Keratinocyte (primary cell): ENCODE data around the gene SYTL2. TPM values are rescaled to one million over a fixed set of nuclear protein-coding genes. Genes with fewer than 3 reads are reported as not detected.

Source experiments
- DNase-seq: peaks from one replicate; pipeline ENCODE4 v3.0.0-alpha.2; 2011; ENCODE audit warnings: low read depth, missing footprints, low spot score
- FAIRE-seq: peaks from 2 replicates; lab custom pipeline; 2011; peaks lifted over from hg19 to GRCh38; lab: Jason Lieb, UNC
- H2AFZ ChIP-seq: 2 replicates; pipeline ENCODE4 v1.6.0; 2012; ENCODE audit warnings: low read length, control low read depth, inconsistent platforms; ENCODE audit not compliant: control insufficient read depth
- H3K27ac ChIP-seq: 2 replicates; pipeline ENCODE4 v1.5.1; 2011; ENCODE audit warnings: low read length; ENCODE audit not compliant: control insufficient read depth, insufficient read depth
- H3K27me3 ChIP-seq: 3 replicates; pipeline ENCODE4 v1.6.0; 2011; ENCODE audit warnings: low read length; ENCODE audit not compliant: control insufficient read depth, insufficient read depth; ENCODE audit errors: extremely low read depth
- H3K36me3 ChIP-seq, 2 experiments: 2 replicates in 1 of 2; 3 replicates in 1 of 2; pipeline ENCODE4 v1.5.1; 2011; ENCODE audit warnings: low read length in 2 of 2, mild to moderate bottlenecking in 1 of 2; ENCODE audit not compliant: control insufficient read depth in 2 of 2, insufficient read depth in 2 of 2; ENCODE audit errors: extremely low read depth in 1 of 2
- H3K4me1 ChIP-seq: 3 replicates; pipeline ENCODE4 v1.5.1; 2011; ENCODE audit warnings: low read length; ENCODE audit not compliant: control insufficient read depth, insufficient read depth; ENCODE audit errors: extremely low read depth
- H3K4me2 ChIP-seq: 3 replicates; pipeline ENCODE4 v1.6.0; 2011; ENCODE audit warnings: low read depth, low read length; ENCODE audit not compliant: control insufficient read depth, insufficient read depth; ENCODE audit errors: extremely low read depth
- H3K4me3 ChIP-seq, 3 experiments: fragments of 200-600 bp in 1 of 3; sonication (generic) in 1 of 3; 2 replicates in 2 of 3; 3 replicates in 1 of 3; pipeline ENCODE4 v1.5.1; 2011 to 2016; ENCODE audit warnings: low read length in 3 of 3, mild to moderate bottlenecking in 3 of 3, control low read depth in 2 of 3, inconsistent platforms in 1 of 3, low read depth in 1 of 3, mixed read lengths in 1 of 3, mixed run types in 1 of 3, moderate library complexity in 1 of 3; ENCODE audit not compliant: control insufficient read depth in 2 of 3, insufficient read depth in 2 of 3; ENCODE audit errors: extremely low read depth in 1 of 3
- H3K79me2 ChIP-seq: 2 replicates; pipeline ENCODE4 v1.6.0; 2012; ENCODE audit warnings: low read length; ENCODE audit not compliant: control insufficient read depth, insufficient read depth
- H3K9ac ChIP-seq: 3 replicates; pipeline ENCODE4 v1.6.0; 2011; ENCODE audit warnings: low read length; ENCODE audit not compliant: control insufficient read depth, insufficient read depth; ENCODE audit errors: extremely low read depth
- H3K9me1 ChIP-seq: 3 replicates; pipeline ENCODE4 v1.6.0; 2011; ENCODE audit warnings: low read length; ENCODE audit not compliant: control insufficient read depth, insufficient read depth; ENCODE audit errors: extremely low read depth
- H3K9me3 ChIP-seq: 2 replicates; pipeline ENCODE4 v1.5.1; 2012; ENCODE audit warnings: low read depth, low read length; ENCODE audit not compliant: control insufficient read depth
- H4K20me1 ChIP-seq: 3 replicates; pipeline ENCODE4 v1.6.0; 2011; ENCODE audit warnings: low read length; ENCODE audit not compliant: control insufficient read depth, insufficient read depth; ENCODE audit errors: extremely low read depth
- EZH2 ChIP-seq: IDR thresholded peaks from one replicate; pipeline ENCODE4 v1.6.1; 2012; ENCODE audit warnings: inconsistent platforms, mild to moderate bottlenecking, low read length, moderate library complexity
- dilution Hi-C: fragments of 300-500 bp; cut with MboI; formaldehyde crosslinking; loops from one replicate; pipeline ENCODE4 v1.7.0; 2020; ENCODE audit warnings: low sequenced_read_pairs; ENCODE audit not compliant: extremely low pct_ligation_motif_present
- polyA plus RNA-seq, 5 experiments: library from polyadenylated mRNA; depleted of rRNA in 3 of 5; stranded (reverse) in 3 of 5; stranded (forward) in 1 of 5; unstranded in 1 of 5; fragments of >200 nt; gene quantifications; 1 replicate in 1 of 5; 2 replicates in 3 of 5; 3 replicates in 1 of 5; pipeline versions ENCODE4 v1.2.1 to v1.2.3, GENCODE V29; 2011 to 2012; ENCODE audit warnings: missing spikeins in 2 of 5, low read depth in 1 of 5, low replicate concordance in 1 of 5
- TF ChIP-seq, protein P1 (sequence below), 3 experiments: IDR thresholded peaks in 1 of 3; conservative IDR thresholded peaks in 1 of 3; optimal IDR thresholded peaks in 1 of 3; 2 replicates in 2 of 3; 3 replicates in 1 of 3; pipeline versions ENCODE3 to v1.5.1; 2011; ENCODE audit warnings: low read length in 3 of 3, mild to moderate bottlenecking in 3 of 3, moderate library complexity in 2 of 3, control low read depth in 1 of 3, inconsistent platforms in 1 of 3; ENCODE audit not compliant: insufficient read depth in 2 of 3; ENCODE audit errors: extremely low read depth in 1 of 3

Gene SYTL2
- polyA plus RNA-seq, 1 donor (not counting 4 experiments of a cell fraction or from before 2014, with no cell fraction given), result 3.1 TPM

DNA sequence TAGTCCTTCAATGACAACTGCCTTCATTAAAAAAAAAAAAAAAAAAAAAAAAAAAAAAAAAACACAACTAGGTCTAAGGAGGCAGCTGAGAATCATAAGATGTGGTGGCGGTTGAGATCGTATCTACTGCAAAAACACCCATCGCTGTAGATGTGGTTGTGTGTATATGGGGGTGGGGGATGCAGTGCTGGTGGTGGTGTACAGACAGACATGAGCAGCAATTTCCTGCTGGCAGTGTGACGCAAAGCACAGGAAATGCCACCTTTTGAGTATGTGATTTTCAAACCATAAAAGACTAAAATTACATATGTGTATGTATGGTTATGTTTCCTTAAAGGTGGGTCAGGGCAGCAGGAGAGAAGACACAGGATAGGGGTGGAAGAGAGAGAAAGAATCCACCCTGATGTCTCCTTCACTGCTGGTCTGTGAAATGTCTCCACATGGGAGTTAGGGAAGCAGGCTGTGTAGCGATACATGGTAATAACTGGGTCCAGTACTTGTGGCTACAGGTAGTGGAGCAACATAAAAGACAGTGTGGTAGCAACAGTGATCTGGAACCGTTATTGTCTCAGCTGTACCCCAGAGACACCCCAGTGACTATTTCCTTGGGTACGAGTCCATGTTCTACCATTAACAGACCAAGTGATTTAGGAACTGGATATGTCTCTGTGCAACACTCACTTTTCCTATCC, 57.9 kb downstream of the SYTL2 start:
- Histone ChIP-seq H2AFZ (no peak overlapping the region), H3K9me3 (no peaks in the 10 kb centered on the region), H3K27ac (no peak overlapping the region), H3K4me3 (no peak overlapping the region), H3K9me1 (no peaks in the 10 kb centered on the region), H3K36me3 (no peaks in the 10 kb centered on the region), H3K79me2 (no peaks in the 10 kb centered on the region), H3K4me2 (no peak overlapping the region), H3K4me1 (no peaks in the 10 kb centered on the region), H3K9ac (no peak overlapping the region), H4K20me1 (no peaks in the 10 kb centered on the region), H3K27me3 (no peaks in the 10 kb centered on the region)
- DNase-seq (no peak), FAIRE-seq (no peak)
- dilution Hi-C loops, result no loop called here
- TF ChIP-seq, protein P1, sequence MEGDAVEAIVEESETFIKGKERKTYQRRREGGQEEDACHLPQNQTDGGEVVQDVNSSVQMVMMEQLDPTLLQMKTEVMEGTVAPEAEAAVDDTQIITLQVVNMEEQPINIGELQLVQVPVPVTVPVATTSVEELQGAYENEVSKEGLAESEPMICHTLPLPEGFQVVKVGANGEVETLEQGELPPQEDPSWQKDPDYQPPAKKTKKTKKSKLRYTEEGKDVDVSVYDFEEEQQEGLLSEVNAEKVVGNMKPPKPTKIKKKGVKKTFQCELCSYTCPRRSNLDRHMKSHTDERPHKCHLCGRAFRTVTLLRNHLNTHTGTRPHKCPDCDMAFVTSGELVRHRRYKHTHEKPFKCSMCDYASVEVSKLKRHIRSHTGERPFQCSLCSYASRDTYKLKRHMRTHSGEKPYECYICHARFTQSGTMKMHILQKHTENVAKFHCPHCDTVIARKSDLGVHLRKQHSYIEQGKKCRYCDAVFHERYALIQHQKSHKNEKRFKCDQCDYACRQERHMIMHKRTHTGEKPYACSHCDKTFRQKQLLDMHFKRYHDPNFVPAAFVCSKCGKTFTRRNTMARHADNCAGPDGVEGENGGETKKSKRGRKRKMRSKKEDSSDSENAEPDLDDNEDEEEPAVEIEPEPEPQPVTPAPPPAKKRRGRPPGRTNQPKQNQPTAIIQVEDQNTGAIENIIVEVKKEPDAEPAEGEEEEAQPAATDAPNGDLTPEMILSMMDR (optimal IDR thresholded peaks at IDR 0.05 in 1 of 3, IDR thresholded peaks at IDR 0.05 in 1 of 3, conservative IDR thresholded peaks at IDR 0.05 in 1 of 3; ENCODE audit: extremely low read depth in 1 of 3, insufficient read depth in 2 of 3, low read length in 3 of 3), result no peak
- TF ChIP-seq EZH2, result no peak

DNA sequence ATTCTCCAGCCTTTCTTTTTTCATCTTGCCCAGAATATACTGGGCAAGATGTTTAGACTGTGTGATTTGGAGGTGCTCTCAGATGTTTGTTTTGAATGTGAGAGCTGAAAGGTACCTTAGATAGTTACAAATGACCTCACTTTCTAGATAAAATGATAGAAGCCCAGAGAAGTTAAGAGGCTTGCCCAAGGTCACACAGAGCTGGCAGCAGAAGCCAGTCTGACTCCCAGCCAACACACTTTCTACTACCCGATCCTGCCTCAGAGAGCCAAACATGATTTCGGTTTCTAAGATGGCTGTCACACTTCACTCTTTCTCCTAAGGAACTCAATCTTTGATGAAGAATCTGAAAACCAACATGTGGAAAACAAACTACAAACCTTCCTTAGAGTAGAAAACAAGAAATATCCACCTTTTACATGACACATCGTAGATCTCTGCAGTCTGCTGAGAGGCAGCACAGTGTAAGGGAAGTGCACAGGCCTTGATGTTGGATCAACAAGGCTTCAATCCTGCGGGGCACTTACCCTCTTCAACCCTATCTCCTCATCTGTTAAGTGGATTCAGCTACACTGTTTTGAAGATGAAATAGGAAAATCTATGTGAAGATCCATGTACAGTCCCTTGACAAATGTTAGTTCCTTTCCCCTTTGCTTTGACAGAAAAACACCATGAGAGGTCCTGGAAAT, 58.6 kb downstream of the SYTL2 start:
- Histone ChIP-seq H3K79me2 (no peaks in the 10 kb centered on the region), H3K9me1 (no peaks in the 10 kb centered on the region), H3K4me1 (no peaks in the 10 kb centered on the region), H3K36me3 (no peaks in the 10 kb centered on the region), H2AFZ (no peak overlapping the region), H3K27ac (no peak overlapping the region), H3K4me2 (no peak overlapping the region), H3K9ac (no peak overlapping the region), H3K27me3 (no peaks in the 10 kb centered on the region), H3K9me3 (no peaks in the 10 kb centered on the region), H3K4me3 (no peak overlapping the region), H4K20me1 (no peaks in the 10 kb centered on the region)
- no peak for TF ChIP-seq EZH2
- TF ChIP-seq, protein P1 (optimal IDR thresholded peaks at IDR 0.05 in 1 of 3, IDR thresholded peaks at IDR 0.05 in 1 of 3, conservative IDR thresholded peaks at IDR 0.05 in 1 of 3; ENCODE audit: extremely low read depth in 1 of 3, insufficient read depth in 2 of 3, low read length in 3 of 3), result no peak
- dilution Hi-C loops, result no loop called here
- no peak for FAIRE-seq
- no peak for DNase-seq
